Stimulated activated CD4-positive, alpha-beta T cell treated with anti-CD3 and anti-CD28 coated beads, Interleukin-4, amount 100 ng/mL, for 24 hours (primary cell): ENCODE data around the gene FOXA3.
A peak's percentile ranks its signal among the peaks of the same experiment; 100 is the strongest.
"Not testable (repeated sequence)": the region's sequence is repeated elsewhere in the genome, so short reads cannot be mapped to it uniquely, and the experiment has no call there.

ENCODE experiments used
- DNase-seq: peaks from one replicate; pipeline ENCODE4 v3.0.0-alpha.2; 2020

Gene FOXA3

GRCh38 chr19:45895983-45896599 is 32.0 kb downstream of the FOXA3 start:
- not testable (repeated sequence) for DNase-seq

- DNase-seq, result no peak
These were observed 33.2 kb downstream of the FOXA3 start for GRCh38 chr19:45897261-45897812.

GRCh38 chr19:45899253-45899652 is 35.1 kb downstream of the FOXA3 start:
- DNase-seq, result no peak

DNA sequence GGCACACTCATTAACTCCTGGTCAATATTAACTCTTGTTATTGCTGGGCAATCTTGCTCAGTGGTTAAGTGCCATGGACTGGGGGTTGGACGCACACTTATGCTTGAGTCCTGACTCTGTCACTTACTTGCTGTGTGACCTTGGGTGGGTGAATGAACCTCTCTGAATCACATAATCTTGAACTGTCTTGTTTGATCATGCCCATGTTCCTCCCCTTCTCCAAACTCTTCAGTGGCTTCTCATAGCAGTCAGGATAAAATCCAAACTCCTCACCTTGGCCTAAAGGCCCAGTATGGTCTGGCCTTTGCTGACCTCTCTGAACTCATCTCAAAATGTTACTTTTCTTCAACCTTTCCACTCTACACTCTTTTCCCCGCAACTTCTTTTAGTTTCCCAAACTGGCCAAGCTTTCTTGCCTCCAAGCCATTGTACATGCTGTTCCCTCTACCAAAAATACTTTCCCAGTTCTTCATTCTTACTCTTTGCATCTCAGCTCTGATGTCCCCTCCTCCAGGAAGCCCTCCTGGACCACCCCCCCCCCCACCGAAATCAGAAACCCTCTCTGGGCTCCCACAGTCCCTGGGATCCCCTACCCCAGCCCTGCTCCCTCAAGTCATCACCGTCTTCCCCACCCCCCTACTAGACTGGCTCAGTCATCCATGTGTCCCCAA is 35.9 kb downstream of the FOXA3 start:
- DNase-seq, result no peak

- DNase-seq, result no peak
These were observed 36.8 kb downstream of the FOXA3 start for GRCh38 chr19:45900738-45901431.

DNA sequence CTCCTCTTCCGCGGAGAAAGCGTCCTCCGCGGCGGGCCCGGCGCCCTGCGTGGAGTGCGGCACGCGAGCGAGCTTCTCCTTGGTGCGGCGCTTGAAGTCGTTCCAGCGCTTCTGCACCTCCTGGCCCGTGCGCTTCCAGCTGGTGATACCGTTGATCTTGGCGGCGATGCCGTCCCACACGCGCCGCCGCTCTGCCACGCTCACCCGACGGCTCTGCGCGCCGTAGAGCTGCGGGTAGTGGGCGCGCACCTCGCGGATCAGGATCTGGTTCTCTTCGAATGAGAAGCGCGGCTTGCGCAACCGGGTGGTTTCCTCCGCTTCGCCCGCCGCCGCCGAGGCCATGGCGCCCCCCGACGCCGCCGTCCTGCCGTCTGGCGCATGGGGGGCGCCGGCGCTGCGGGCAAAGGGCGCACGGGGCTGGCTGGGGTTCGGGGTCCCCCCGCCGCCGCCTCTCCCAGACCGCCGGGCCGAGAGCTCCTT is 37.3 kb downstream of the FOXA3 start:
- no peak for DNase-seq

GRCh38 chr19:45901912-45902650 is 38.0 kb downstream of the FOXA3 start, which contains the start of gene MYPOP:
Gene MYPOP, minus strand, starts transcription at chr19:45902613. Its CDS starts 840 bp downstream, at chr19:45901773.
- DNase-seq, result no peak

- peak; percentile 99 for DNase-seq
These were observed 38.8 kb downstream of the FOXA3 start for GRCh38 chr19:45902651-45903625.

GRCh38 chr19:45905011-45905410 is 40.9 kb downstream of the FOXA3 start:
- DNase-seq, result no peak

- no peak for DNase-seq
These were observed 42.1 kb downstream of the FOXA3 start for GRCh38 chr19:45906221-45906620.

GRCh38 chr19:45908956-45909355 is 44.8 kb downstream of the FOXA3 start:
- DNase-seq, result no peak

GRCh38 chr19:45911291-45911690 is 47.2 kb downstream of the FOXA3 start:
- DNase-seq, result no peak

- DNase-seq, result no peak
These were observed 50.0 kb downstream of the FOXA3 start, which contains the start of gene NANOS2 for GRCh38 chr19:45913874-45914830. Gene NANOS2, minus strand, starts transcription at chr19:45914778. Its CDS starts 85 bp downstream, at chr19:45914693.

DNA sequence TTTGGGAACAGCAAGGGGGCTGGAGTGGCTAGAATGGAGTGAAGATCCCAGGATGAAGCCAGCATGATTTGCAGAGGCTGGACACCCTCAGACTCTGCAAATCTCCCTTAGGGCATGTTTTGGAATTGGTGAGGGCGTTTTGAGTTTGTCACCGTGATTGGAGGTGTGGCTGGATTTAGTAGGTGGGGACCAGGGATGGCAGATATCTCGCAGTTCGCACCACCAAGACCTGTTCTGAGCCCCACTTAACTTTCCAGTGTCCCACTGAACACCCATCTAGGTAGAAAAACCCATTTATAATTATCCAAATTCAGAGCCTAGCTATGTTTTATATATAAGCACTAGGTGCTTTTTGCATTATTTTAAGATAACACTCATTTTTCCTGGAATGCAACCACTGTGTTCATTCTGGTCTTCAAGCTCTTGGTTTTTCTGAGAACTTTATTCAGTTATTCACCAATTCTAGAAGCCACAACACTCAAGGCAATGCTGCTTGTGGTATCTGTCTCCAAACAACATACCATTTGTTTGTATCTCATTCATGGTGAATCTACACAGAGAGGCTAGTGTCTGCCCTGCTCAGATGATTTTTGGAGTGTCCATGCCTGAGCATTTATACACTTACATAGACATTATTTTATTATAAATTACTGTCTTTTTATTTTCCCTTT is 53.4 kb downstream of the FOXA3 start:
- DNase-seq, result no peak

- no peak for DNase-seq
These were observed 54.6 kb downstream of the FOXA3 start for GRCh38 chr19:45918721-45919120.

DNA sequence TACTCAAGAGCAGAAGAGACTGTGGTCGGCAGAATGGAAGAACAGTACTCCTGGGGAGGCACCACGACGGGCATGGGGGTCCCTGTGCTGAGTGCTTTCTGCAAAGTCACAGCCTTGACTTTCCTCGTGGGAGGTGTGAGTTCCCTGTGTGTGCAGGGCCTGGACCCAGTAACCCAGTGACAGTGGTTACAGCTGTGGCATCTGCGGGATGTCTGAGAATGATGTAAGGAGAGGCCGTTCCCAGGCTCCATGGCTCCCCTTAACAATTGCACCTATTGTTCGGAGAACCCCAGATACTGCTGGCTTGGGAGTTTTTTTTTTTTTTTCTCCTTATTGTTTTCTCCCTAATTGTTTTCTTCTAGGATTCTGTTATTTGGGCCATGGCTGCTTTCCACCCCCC is 55.6 kb downstream of the FOXA3 start:
- no peak for DNase-seq

DNA sequence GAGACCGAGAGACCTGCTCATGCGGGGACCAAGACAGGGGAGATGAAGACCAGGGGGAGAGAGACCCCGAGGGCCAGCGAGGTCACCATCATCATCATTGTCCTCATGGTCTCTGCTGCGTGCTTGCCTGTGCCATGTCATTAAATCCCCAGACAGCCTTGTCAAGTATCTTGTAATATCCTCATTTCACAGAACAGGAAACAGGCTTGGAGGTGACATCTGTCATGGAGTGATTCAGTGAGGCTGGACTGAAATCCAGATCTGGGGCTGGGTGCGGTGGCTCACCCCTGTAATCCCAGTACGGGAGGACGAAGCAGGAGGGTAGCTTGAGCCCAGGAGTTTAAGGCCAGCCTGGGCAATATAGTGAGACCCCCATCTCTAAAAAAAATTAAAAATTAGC is 56.3 kb downstream of the FOXA3 start:
- no peak for DNase-seq

DNA sequence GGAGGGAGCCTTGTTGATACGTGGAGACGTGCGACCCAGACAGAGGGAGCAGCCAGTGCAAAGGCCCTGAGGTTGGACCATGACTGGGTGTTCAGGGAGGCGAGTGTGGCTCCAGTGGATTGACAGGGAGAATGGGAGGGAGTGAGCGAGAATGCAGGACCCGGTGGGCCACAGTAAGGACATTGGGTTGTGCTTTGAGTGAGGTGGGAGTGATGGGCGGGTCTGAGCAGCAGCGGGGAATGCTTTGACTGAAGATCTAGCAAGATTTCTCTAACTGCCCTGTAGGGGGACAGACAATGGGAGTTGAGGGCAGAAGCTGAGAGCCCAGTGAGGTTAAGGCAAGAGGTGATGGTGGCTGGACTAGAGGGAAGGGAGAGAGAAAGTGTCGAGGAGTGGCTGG is 58.2 kb downstream of the FOXA3 start:
- no peak for DNase-seq
